GM18520 (cell line): ENCODE measurements around the gene ESRRG.

Experiments
- ATAC-seq: cut with Tn5 transposase; IDR thresholded peaks from one replicate; pipeline ENCODE4 v1.9.1; 2021; ENCODE audit not compliant: unreplicated experiment

Gene ESRRG

GRCh38 chr1:216523043-216523442, 200.2 kb downstream of the ESRRG start:
- no peak for ATAC-seq

- no peak for ATAC-seq
These were observed 201.8 kb downstream of the ESRRG start for GRCh38 chr1:216521477-216521876.

GRCh38 chr1:216518844-216519627, 204.2 kb downstream of the ESRRG start:
- ATAC-seq, result no peak

- ATAC-seq, result no peak
These were observed 220.6 kb downstream of the ESRRG start for GRCh38 chr1:216502528-216503162.

- ATAC-seq, result no peak
These were observed 222.8 kb downstream of the ESRRG start for GRCh38 chr1:216500273-216500967.

- no peak for ATAC-seq
These were observed 223.5 kb downstream of the ESRRG start for GRCh38 chr1:216499581-216500272.

GRCh38 chr1:216498277-216498676, 225.0 kb downstream of the ESRRG start:
- no peak for ATAC-seq

- no peak for ATAC-seq
These were observed 238.2 kb downstream of the ESRRG start for GRCh38 chr1:216485042-216485441.

GRCh38 chr1:216483672-216484401, 239.4 kb downstream of the ESRRG start:
- no peak for ATAC-seq

- ATAC-seq, result no peak
These were observed 240.6 kb downstream of the ESRRG start for GRCh38 chr1:216482620-216483019.

GRCh38 chr1:216478238-216478637, 245.0 kb downstream of the ESRRG start:
- no peak for ATAC-seq

- no peak for ATAC-seq
These were observed 246.9 kb downstream of the ESRRG start for GRCh38 chr1:216476341-216476740.

- no peak for ATAC-seq
These were observed 247.5 kb downstream of the ESRRG start for GRCh38 chr1:216475659-216476276.

- no peak for ATAC-seq
These were observed 256.9 kb downstream of the ESRRG start for GRCh38 chr1:216466162-216466801.

- ATAC-seq, result no peak
These were observed 258.7 kb downstream of the ESRRG start for GRCh38 chr1:216464489-216464888.

GRCh38 chr1:216462066-216462775, 261.0 kb downstream of the ESRRG start:
- ATAC-seq, result no peak

GRCh38 chr1:216461466-216461865, 261.8 kb downstream of the ESRRG start:
- no peak for ATAC-seq

- ATAC-seq, result no peak
These were observed 263.5 kb downstream of the ESRRG start for GRCh38 chr1:216459651-216460207.

GRCh38 chr1:216458812-216459211, 264.4 kb downstream of the ESRRG start:
- ATAC-seq, result no peak
